Measurements from ENCODE around the gene CEBPZ. TPM values are rescaled to one million over a fixed set of nuclear protein-coding genes. Genes with fewer than 3 reads are reported as not detected.
"Not testable (repeated sequence)": the region's sequence is repeated elsewhere in the genome, so short reads cannot be mapped to it uniquely, and the experiment has no call there.

The CEBPZ gene
- total RNA-seq, 2 experiments from 2014 or later: 61.4 to 65.0 TPM

GRCh38 chr2:37244755-37245154 lies 13.4 kb upstream of the CEBPZ start:
- CTCF ChIA-PET: interaction anchor here (1.5 to 1.6 kb wide), 2 partner anchors 10 to 632 kb away, joined by 3 to 4 read pairs; no protein-coding TSS in a partner anchor
- H3K36me3 Mint-ChIP-seq (ENCODE audit: low read depth): peaks cover 36% of the 10 kb centered on the region
- H3K4me1 Mint-ChIP-seq (ENCODE audit: low read depth): peaks cover 13% of the 10 kb centered on the region
- no peak overlapping the region for H3K4me3 Mint-ChIP-seq
- DNase-seq: no peak
- H3K27ac Mint-ChIP-seq: no peak overlapping the region
- no peaks in the 10 kb centered on the region for H3K27me3 Mint-ChIP-seq (ENCODE audit: low read depth)
- H3K9me3 Mint-ChIP-seq: no peaks in the 10 kb centered on the region
- intact Hi-C loops (cut with micrococcal nuclease): loop anchor here (1.0 kb wide), 3 partner anchors 13 to 132 kb away; partner anchors contain the start of genes CEBPZ, CEBPZOS and NDUFAF7

GRCh38 chr2:37244017-37244416 lies 12.6 kb upstream of the CEBPZ start:
- DNase-seq: no peak
- no peak overlapping the region for H3K4me3 Mint-ChIP-seq
- CTCF ChIA-PET: interaction anchor here (1.5 to 1.6 kb wide), 2 partner anchors 9 to 633 kb away, joined by 3 to 4 read pairs; no protein-coding TSS in a partner anchor

GRCh38 chr2:37243435-37243834 lies 12.0 kb upstream of the CEBPZ start:
- intact Hi-C loops (cut with micrococcal nuclease): no loop called here
- Mint-ChIP-seq H3K27ac (peak overlapping the region; percentile 65), H3K9me3 (no peaks in the 10 kb centered on the region), H3K27me3 (ENCODE audit: low read depth) (no peaks in the 10 kb centered on the region), H3K36me3 (ENCODE audit: low read depth) (peaks cover 33% of the 10 kb centered on the region), H3K4me3 (no peak overlapping the region), H3K4me1 (ENCODE audit: low read depth) (peaks cover 13% of the 10 kb centered on the region)
- CTCF ChIA-PET: interaction anchor here (1.6 kb wide), 1 partner anchor 634 kb away, joined by 3 read pairs; no protein-coding TSS in a partner anchor
- no peak for DNase-seq

More at GRCh38 chr2:37244017-37244416, 12.6 kb upstream of the CEBPZ start:
- Mint-ChIP-seq H3K27me3 (ENCODE audit: low read depth) (no peaks in the 10 kb centered on the region), H3K27ac (peak overlapping the region; percentile 65), H3K4me1 (ENCODE audit: low read depth) (peaks cover 13% of the 10 kb centered on the region), H3K36me3 (ENCODE audit: low read depth) (peaks cover 32% of the 10 kb centered on the region), H3K9me3 (no peaks in the 10 kb centered on the region)
- intact Hi-C loops (cut with micrococcal nuclease): loop anchor here (1.0 kb wide), 3 partner anchors 13 to 132 kb away; partner anchors contain the start of genes CEBPZ, CEBPZOS and NDUFAF7

GRCh38 chr2:37232131-37232933 lies 936 bp upstream of the CEBPZ start:
- Mint-ChIP-seq H3K4me3 (no peak overlapping the region), H3K4me1 (ENCODE audit: low read depth) (peaks cover 33% of the 10 kb centered on the region), H3K27ac (no peak overlapping the region), H3K9me3 (no peaks in the 10 kb centered on the region), H3K27me3 (ENCODE audit: low read depth) (no peaks in the 10 kb centered on the region), H3K36me3 (ENCODE audit: low read depth) (peaks cover 27% of the 10 kb centered on the region)
- CTCF ChIA-PET: interaction anchor here (1.3 kb wide), 1 partner anchor 31 kb away, joined by 3 read pairs; no protein-coding TSS in a partner anchor
- intact Hi-C loops (cut with micrococcal nuclease): loop anchor here (5.0 kb wide), 3 partner anchors 75 to 620 kb away; partner anchors contain the start of gene EIF2AK2
- DNase-seq: no peak

GRCh38 chr2:37230581-37230980 lies 815 bp downstream of the CEBPZ start:
- Mint-ChIP-seq H3K4me1 (ENCODE audit: low read depth) (peaks cover 47% of the 10 kb centered on the region), H3K27ac (no peak overlapping the region), H3K4me3 (no peak overlapping the region), H3K36me3 (ENCODE audit: low read depth) (peaks cover 26% of the 10 kb centered on the region), H3K9me3 (no peaks in the 10 kb centered on the region), H3K27me3 (ENCODE audit: low read depth) (no peaks in the 10 kb centered on the region)
- no peak for DNase-seq
- CTCF ChIA-PET: no interaction called here
- intact Hi-C loops (cut with micrococcal nuclease): loop anchor here (2.0 to 5.0 kb wide), 7 partner anchors 16 to 640 kb away; partner anchors contain the start of gene EIF2AK2

- CTCF ChIA-PET: interaction anchor here (0.9 kb wide), 1 partner anchor 9 kb away, joined by 4 read pairs; no protein-coding TSS in a partner anchor
- Mint-ChIP-seq H3K4me3 (no peak overlapping the region), H3K4me1 (ENCODE audit: low read depth) (peaks cover 49% of the 10 kb centered on the region), H3K36me3 (ENCODE audit: low read depth) (peaks cover 29% of the 10 kb centered on the region), H3K27me3 (ENCODE audit: low read depth) (no peaks in the 10 kb centered on the region), H3K9me3 (no peaks in the 10 kb centered on the region), H3K27ac (no peak overlapping the region)
- intact Hi-C loops (cut with micrococcal nuclease): no loop called here
- DNase-seq: no peak
Observed at GRCh38 chr2:37228788-37229187, 2.6 kb downstream of the CEBPZ start.

GRCh38 chr2:37226863-37227262 lies 4.5 kb downstream of the CEBPZ start:
- CTCF ChIA-PET: no interaction called here
- H3K36me3 Mint-ChIP-seq (ENCODE audit: low read depth): peaks cover 40% of the 10 kb centered on the region

GRCh38 chr2:37225129-37225528 lies 6.3 kb downstream of the CEBPZ start:
- Mint-ChIP-seq H3K4me1 (ENCODE audit: low read depth) (peaks cover 65% of the 10 kb centered on the region), H3K36me3 (ENCODE audit: low read depth) (peaks cover 56% of the 10 kb centered on the region), H3K27ac (peak overlapping the region; percentile 52)
- H3K27me3 Mint-ChIP-seq (ENCODE audit: low read depth); H3K9me3 Mint-ChIP-seq; DNase-seq; H3K4me3 Mint-ChIP-seq; intact Hi-C loops (cut with micrococcal nuclease); CTCF ChIA-PET: not testable (repeated sequence)

More at GRCh38 chr2:37226863-37227262, 4.5 kb downstream of the CEBPZ start:
- intact Hi-C loops (cut with micrococcal nuclease): no loop called here
- no peak for DNase-seq
- Mint-ChIP-seq H3K27ac (no peak overlapping the region), H3K27me3 (ENCODE audit: low read depth) (no peaks in the 10 kb centered on the region), H3K4me3 (peak overlapping the region; percentile 6), H3K9me3 (no peaks in the 10 kb centered on the region), H3K4me1 (ENCODE audit: low read depth) (peaks cover 65% of the 10 kb centered on the region)

- H3K4me1 Mint-ChIP-seq (ENCODE audit: low read depth): peaks cover 56% of the 10 kb centered on the region
- peaks cover 56% of the 10 kb centered on the region for H3K36me3 Mint-ChIP-seq (ENCODE audit: low read depth)
- no peaks in the 10 kb centered on the region for H3K9me3 Mint-ChIP-seq
- no peak overlapping the region for H3K27ac Mint-ChIP-seq
- CTCF ChIA-PET: no interaction called here
- no peaks in the 10 kb centered on the region for H3K27me3 Mint-ChIP-seq (ENCODE audit: low read depth)
- intact Hi-C loops (cut with micrococcal nuclease): no loop called here
- no peak overlapping the region for H3K4me3 Mint-ChIP-seq
- no peak for DNase-seq
Observed at GRCh38 chr2:37224063-37224462, 7.3 kb downstream of the CEBPZ start.

- intact Hi-C loops (cut with micrococcal nuclease): no loop called here
- no peak for DNase-seq
- Mint-ChIP-seq H3K9me3 (no peaks in the 10 kb centered on the region), H3K36me3 (ENCODE audit: low read depth) (peaks cover 58% of the 10 kb centered on the region), H3K4me1 (ENCODE audit: low read depth) (peaks cover 51% of the 10 kb centered on the region), H3K27ac (no peak overlapping the region), H3K4me3 (no peak overlapping the region), H3K27me3 (ENCODE audit: low read depth) (no peaks in the 10 kb centered on the region)
- CTCF ChIA-PET: no interaction called here
Observed at GRCh38 chr2:37223131-37223530, 8.3 kb downstream of the CEBPZ start.

- intact Hi-C loops (cut with micrococcal nuclease): no loop called here
- CTCF ChIA-PET: interaction anchor here (0.7 to 1.3 kb wide), 2 partner anchors 9 to 93 kb away, joined by 3 to 4 read pairs; no protein-coding TSS in a partner anchor
Observed at GRCh38 chr2:37219046-37219445, 12.3 kb downstream of the CEBPZ start.

GRCh38 chr2:37215250-37215649 lies 16.1 kb downstream of the CEBPZ start:
- H3K4me1 Mint-ChIP-seq (ENCODE audit: low read depth): peaks cover 7% of the 10 kb centered on the region
- peaks cover 50% of the 10 kb centered on the region for H3K36me3 Mint-ChIP-seq (ENCODE audit: low read depth)
- H3K27me3 Mint-ChIP-seq (ENCODE audit: low read depth): no peaks in the 10 kb centered on the region
- CTCF ChIA-PET: interaction anchor here (1.1 to 1.3 kb wide), 2 partner anchors 15 to 20 kb away, joined by 3 to 4 read pairs; no protein-coding TSS in a partner anchor
- peak overlapping the region; percentile 75 for H3K27ac Mint-ChIP-seq
- no peak overlapping the region for H3K4me3 Mint-ChIP-seq
- intact Hi-C loops (cut with micrococcal nuclease): loop anchor here (2.0 kb wide), 1 partner anchor 16 kb away; the partner anchor contains the start of genes CEBPZ and NDUFAF7
- peaks cover 1% of the 10 kb centered on the region for H3K9me3 Mint-ChIP-seq
- no peak for DNase-seq

More at GRCh38 chr2:37219046-37219445, 12.3 kb downstream of the CEBPZ start:
- Mint-ChIP-seq H3K36me3 (ENCODE audit: low read depth) (peaks cover 51% of the 10 kb centered on the region), H3K9me3 (no peaks in the 10 kb centered on the region), H3K27me3 (ENCODE audit: low read depth) (no peaks in the 10 kb centered on the region), H3K27ac (no peak overlapping the region), H3K4me1 (ENCODE audit: low read depth) (peaks cover 26% of the 10 kb centered on the region), H3K4me3 (no peak overlapping the region)
- DNase-seq: no peak

Data from activated naive CD4-positive, alpha-beta T cell treated with anti-CD3 and anti-CD28 coated beads for 36 hours (primary cell).